KG1 (cell line): ENCODE results near the gene SYK.
"Not testable (repeated sequence)": the region's sequence is repeated elsewhere in the genome, so short reads cannot be mapped to it uniquely, and the experiment has no call there.

Experiments used
- DNase-seq: peaks from one replicate; lab custom pipeline; 2025; lab: John Stamatoyannopoulos, UW

The SYK gene

GRCh38 chr9:90880669-90881068 lies 79.0 kb downstream of the SYK start:
- no peak for DNase-seq

GRCh38 chr9:90881648-90882047 lies 80.0 kb downstream of the SYK start:
- DNase-seq, result no peak

- DNase-seq, result no peak
These were observed 81.5 kb downstream of the SYK start for GRCh38 chr9:90882991-90883600.

GRCh38 chr9:90883661-90884060 lies 82.0 kb downstream of the SYK start:
- DNase-seq, result no peak

GRCh38 chr9:90884178-90884577 lies 82.6 kb downstream of the SYK start:
- no peak for DNase-seq

- not testable (repeated sequence) for DNase-seq
These were observed 85.2 kb downstream of the SYK start for GRCh38 chr9:90886868-90887267.

GRCh38 chr9:90888941-90889340 lies 87.3 kb downstream of the SYK start:
- DNase-seq, result no peak

- no peak for DNase-seq
These were observed 88.7 kb downstream of the SYK start for GRCh38 chr9:90890146-90890810.

GRCh38 chr9:90891308-90892040 lies 89.9 kb downstream of the SYK start:
- no peak for DNase-seq

- no peak for DNase-seq
These were observed 91.3 kb downstream of the SYK start for GRCh38 chr9:90892918-90893317.

GRCh38 chr9:90893706-90894105 lies 92.1 kb downstream of the SYK start:
- DNase-seq, result no peak

- DNase-seq, result no peak
These were observed 93.5 kb downstream of the SYK start for GRCh38 chr9:90894986-90895687.

GRCh38 chr9:90895786-90896185 lies 94.2 kb downstream of the SYK start:
- no peak for DNase-seq

GRCh38 chr9:90896231-90896630 lies 94.6 kb downstream of the SYK start:
- no peak for DNase-seq

- no peak for DNase-seq
These were observed 96.6 kb downstream of the SYK start for GRCh38 chr9:90898228-90898627.

- no peak for DNase-seq
These were observed 97.7 kb downstream of the SYK start for GRCh38 chr9:90899287-90899686.

GRCh38 chr9:90900130-90900529 lies 98.5 kb downstream of the SYK start:
- no peak for DNase-seq

GRCh38 chr9:90901933-90902332 lies 100.3 kb downstream of the SYK start:
- DNase-seq, result no peak

- no peak for DNase-seq
These were observed 102.3 kb downstream of the SYK start for GRCh38 chr9:90903766-90904424.

GRCh38 chr9:90904706-90905478 lies 103.3 kb downstream of the SYK start:
- no peak for DNase-seq

GRCh38 chr9:90905822-90906221 lies 104.2 kb downstream of the SYK start:
- no peak for DNase-seq
